ENCODE results near the gene PEF1. TPM values are rescaled to one million over a fixed set of nuclear protein-coding genes. Genes with fewer than 3 reads are reported as not detected.

The PEF1 gene
- total RNA-seq, 2 donors from 2014 or later = 57.5 to 67.8 TPM

GRCh38 chr1:31672986-31673385 is 28.3 kb upstream of the PEF1 start:
- peaks cover 3% of the 10 kb centered on the region for H3K4me1 ChIP-seq
- no peaks in the 10 kb centered on the region for H3K36me3 ChIP-seq
- no peaks in the 10 kb centered on the region for H3K27me3 ChIP-seq
- intact Hi-C loops (cut with DNase I) = no loop called here
- TF ChIP-seq, protein P1, sequence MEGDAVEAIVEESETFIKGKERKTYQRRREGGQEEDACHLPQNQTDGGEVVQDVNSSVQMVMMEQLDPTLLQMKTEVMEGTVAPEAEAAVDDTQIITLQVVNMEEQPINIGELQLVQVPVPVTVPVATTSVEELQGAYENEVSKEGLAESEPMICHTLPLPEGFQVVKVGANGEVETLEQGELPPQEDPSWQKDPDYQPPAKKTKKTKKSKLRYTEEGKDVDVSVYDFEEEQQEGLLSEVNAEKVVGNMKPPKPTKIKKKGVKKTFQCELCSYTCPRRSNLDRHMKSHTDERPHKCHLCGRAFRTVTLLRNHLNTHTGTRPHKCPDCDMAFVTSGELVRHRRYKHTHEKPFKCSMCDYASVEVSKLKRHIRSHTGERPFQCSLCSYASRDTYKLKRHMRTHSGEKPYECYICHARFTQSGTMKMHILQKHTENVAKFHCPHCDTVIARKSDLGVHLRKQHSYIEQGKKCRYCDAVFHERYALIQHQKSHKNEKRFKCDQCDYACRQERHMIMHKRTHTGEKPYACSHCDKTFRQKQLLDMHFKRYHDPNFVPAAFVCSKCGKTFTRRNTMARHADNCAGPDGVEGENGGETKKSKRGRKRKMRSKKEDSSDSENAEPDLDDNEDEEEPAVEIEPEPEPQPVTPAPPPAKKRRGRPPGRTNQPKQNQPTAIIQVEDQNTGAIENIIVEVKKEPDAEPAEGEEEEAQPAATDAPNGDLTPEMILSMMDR (IDR thresholded peaks at IDR 0.05) = no peak
- H3K9ac ChIP-seq (ENCODE audit: low read depth in 2 of 2, low read length in 2 of 2) = no peak overlapping the region
- H3K9me3 ChIP-seq = no peaks in the 10 kb centered on the region
- H3K4me3 ChIP-seq = no peak overlapping the region
- H3K27ac ChIP-seq = no peak overlapping the region
- DNase-seq = no peak

- H3K9ac ChIP-seq (ENCODE audit: low read depth in 2 of 2, low read length in 2 of 2) = no peak overlapping the region
- H3K27me3 ChIP-seq = no peaks in the 10 kb centered on the region
- H3K36me3 ChIP-seq = no peaks in the 10 kb centered on the region
- H3K4me3 ChIP-seq = no peak overlapping the region
- no peak for DNase-seq
- TF ChIP-seq, protein P1 (IDR thresholded peaks at IDR 0.05) = no peak
- H3K27ac ChIP-seq = no peak overlapping the region
- no peaks in the 10 kb centered on the region for H3K9me3 ChIP-seq
- H3K4me1 ChIP-seq = peaks cover 7% of the 10 kb centered on the region
- intact Hi-C loops (cut with DNase I) = no loop called here
Measured at GRCh38 chr1:31671561-31672201, 27.0 kb upstream of the PEF1 start.

DNA sequence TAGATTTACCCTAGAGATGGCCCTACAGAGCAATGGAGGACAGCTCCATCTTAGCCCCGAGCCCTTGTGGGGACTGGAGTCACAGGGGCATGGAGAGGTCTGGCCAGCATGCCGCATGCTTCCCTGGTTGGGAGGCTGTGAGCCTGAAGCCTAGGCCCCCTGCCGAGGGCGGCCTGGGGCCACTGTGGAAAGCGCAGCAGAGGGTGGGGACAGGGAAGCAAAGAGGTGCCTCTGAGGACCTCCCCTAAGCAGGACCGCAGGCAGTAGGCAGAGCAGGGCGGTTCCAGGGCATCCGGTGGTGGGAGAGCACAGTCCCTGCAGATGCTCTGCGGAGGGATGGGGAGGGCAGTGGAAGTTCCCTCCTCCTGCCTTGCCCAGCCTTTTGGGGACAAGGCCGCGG is 26.5 kb upstream of the PEF1 start:
- no peaks in the 10 kb centered on the region for H3K9me3 ChIP-seq
- H3K36me3 ChIP-seq = no peaks in the 10 kb centered on the region
- no peak overlapping the region for H3K4me3 ChIP-seq
- DNase-seq = no peak
- H3K9ac ChIP-seq (ENCODE audit: low read depth in 2 of 2, low read length in 2 of 2) = no peak overlapping the region
- no peak overlapping the region for H3K27ac ChIP-seq
- TF ChIP-seq, protein P1 (IDR thresholded peaks at IDR 0.05) = no peak
- intact Hi-C loops (cut with DNase I) = no loop called here
- H3K27me3 ChIP-seq = no peaks in the 10 kb centered on the region
- peaks cover 8% of the 10 kb centered on the region for H3K4me1 ChIP-seq

DNA sequence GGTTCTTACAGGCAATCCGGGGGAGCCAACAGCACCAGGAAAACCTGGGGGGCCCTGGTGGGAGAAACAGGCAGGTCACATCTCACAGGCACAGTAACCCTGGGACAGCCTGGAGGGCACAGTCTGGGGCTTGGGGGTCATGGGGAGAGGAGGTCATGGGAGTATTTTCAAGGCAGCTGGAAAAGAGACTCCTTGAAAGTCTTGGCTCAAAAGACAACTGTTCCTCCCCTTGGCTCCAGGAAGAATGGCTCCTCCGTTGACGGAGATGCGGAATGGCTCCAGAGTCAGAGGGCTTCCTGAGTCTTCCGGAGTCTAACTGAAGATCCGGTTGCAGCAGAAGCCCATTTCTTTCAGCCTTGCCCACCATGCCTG is 25.9 kb upstream of the PEF1 start:
- intact Hi-C loops (cut with DNase I) = no loop called here
- Histone ChIP-seq H3K4me3 (peak overlapping the region; percentile 33), H3K36me3 (no peaks in the 10 kb centered on the region), H3K27ac (peak overlapping the region; percentile 69), H3K9ac (ENCODE audit: low read depth in 2 of 2, low read length in 2 of 2) (peak overlapping the region; percentile 33 to 89), H3K4me1 (peaks cover 8% of the 10 kb centered on the region), H3K9me3 (no peaks in the 10 kb centered on the region), H3K27me3 (no peaks in the 10 kb centered on the region)
- TF ChIP-seq, protein P1 (IDR thresholded peaks at IDR 0.05) = no peak
- DNase-seq = no peak

DNA sequence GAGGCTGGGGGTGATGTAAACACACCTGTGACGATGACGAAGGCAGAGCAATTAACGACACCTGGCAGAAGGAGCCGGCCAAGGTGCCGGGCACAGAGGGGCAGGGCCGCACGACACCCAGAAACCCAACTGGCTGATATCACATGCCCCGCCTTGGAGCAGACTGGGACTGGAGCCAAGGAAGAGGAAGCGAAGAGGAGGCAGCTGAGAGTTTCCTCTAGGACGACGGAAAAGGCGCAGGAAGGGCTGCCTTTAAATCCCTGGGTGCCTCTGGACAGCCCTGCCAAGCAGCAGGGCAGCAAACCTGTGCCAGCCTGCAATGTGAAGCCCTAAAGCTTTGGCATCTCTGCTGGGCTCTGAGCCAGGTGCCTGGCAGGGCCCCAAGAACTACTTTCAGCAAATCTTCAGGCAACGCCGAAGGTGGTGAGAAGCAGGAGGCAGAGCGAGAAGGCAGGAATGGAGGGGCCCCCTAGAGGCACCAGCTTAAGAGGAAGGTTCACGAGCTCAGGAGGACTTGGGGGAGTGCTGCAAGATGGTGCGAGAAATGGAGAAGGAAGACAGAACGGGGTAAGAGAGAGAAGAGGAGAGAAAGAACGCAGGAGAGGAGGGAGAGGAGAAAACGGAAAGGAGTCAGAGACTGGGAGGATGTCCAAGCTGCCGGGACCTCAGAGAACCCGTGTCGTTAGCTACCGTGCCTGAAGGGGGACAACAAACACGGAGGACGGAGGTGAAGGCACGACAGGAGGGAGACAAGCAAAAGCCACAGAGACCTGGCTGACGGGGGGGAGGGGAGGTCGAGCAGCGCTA is 25.3 kb upstream of the PEF1 start:
- peak overlapping the region; percentile 33 for H3K4me3 ChIP-seq
- peaks cover 8% of the 10 kb centered on the region for H3K4me1 ChIP-seq
- H3K9me3 ChIP-seq = no peaks in the 10 kb centered on the region
- peak overlapping the region; percentile 69 for H3K27ac ChIP-seq
- H3K36me3 ChIP-seq = no peaks in the 10 kb centered on the region
- TF ChIP-seq, protein P1 (IDR thresholded peaks at IDR 0.05) = no peak
- H3K27me3 ChIP-seq = no peaks in the 10 kb centered on the region
- H3K9ac ChIP-seq (ENCODE audit: low read depth in 2 of 2, low read length in 2 of 2) = peak overlapping the region; percentile 58 to 89
- intact Hi-C loops (cut with DNase I) = no loop called here
- peak; percentile 97 for DNase-seq
